Measurements from ENCODE around the gene DLG2.

DLG2 gene

GRCh38 chr11:84194696-84195095 is 1432.4 kb downstream of the DLG2 start:
- DNase-seq (ENCODE audit: low read depth in 1 of 2, low spot score in 1 of 2): no peak
- no peak overlapping the region for H3K4me3 ChIP-seq (replicated peaks; ENCODE audit: insufficient read depth, low read length)
- TF ChIP-seq SPI1 (IDR thresholded peaks at IDR 0.05; ENCODE audit: borderline replicate concordance, low read depth) (no peak), POLR2AphosphoS5 (IDR thresholded peaks at IDR 0.05; ENCODE audit: low read depth) (no peak), GABPA (IDR thresholded peaks at IDR 0.05; ENCODE audit: low read depth) (no peak), REST (IDR thresholded peaks at IDR 0.05; ENCODE audit: insufficient replicate concordance, low read depth) (no peak)
- TF ChIP-seq, protein P1, sequence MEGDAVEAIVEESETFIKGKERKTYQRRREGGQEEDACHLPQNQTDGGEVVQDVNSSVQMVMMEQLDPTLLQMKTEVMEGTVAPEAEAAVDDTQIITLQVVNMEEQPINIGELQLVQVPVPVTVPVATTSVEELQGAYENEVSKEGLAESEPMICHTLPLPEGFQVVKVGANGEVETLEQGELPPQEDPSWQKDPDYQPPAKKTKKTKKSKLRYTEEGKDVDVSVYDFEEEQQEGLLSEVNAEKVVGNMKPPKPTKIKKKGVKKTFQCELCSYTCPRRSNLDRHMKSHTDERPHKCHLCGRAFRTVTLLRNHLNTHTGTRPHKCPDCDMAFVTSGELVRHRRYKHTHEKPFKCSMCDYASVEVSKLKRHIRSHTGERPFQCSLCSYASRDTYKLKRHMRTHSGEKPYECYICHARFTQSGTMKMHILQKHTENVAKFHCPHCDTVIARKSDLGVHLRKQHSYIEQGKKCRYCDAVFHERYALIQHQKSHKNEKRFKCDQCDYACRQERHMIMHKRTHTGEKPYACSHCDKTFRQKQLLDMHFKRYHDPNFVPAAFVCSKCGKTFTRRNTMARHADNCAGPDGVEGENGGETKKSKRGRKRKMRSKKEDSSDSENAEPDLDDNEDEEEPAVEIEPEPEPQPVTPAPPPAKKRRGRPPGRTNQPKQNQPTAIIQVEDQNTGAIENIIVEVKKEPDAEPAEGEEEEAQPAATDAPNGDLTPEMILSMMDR (IDR thresholded peaks at IDR 0.05; ENCODE audit: insufficient read depth, low read length): no peak
- H3K27me3 ChIP-seq (ENCODE audit: insufficient read depth, poor library complexity, severe bottlenecking): no peaks in the 10 kb centered on the region
- no peak overlapping the region for H3K27ac ChIP-seq (replicated peaks)

GRCh38 chr11:84193706-84194105 is 1433.4 kb downstream of the DLG2 start:
- H3K27ac ChIP-seq (replicated peaks): no peak overlapping the region
- H3K27me3 ChIP-seq (ENCODE audit: insufficient read depth, poor library complexity, severe bottlenecking): no peaks in the 10 kb centered on the region
- H3K4me3 ChIP-seq (replicated peaks; ENCODE audit: insufficient read depth, low read length): no peak overlapping the region
- DNase-seq (ENCODE audit: low read depth in 1 of 2, low spot score in 1 of 2): no peak
- TF ChIP-seq SPI1 (IDR thresholded peaks at IDR 0.05; ENCODE audit: borderline replicate concordance, low read depth): peak; percentile 11; the same call in 1 of the 2 replicates
- TF ChIP-seq POLR2AphosphoS5 (IDR thresholded peaks at IDR 0.05; ENCODE audit: low read depth): no peak

- H3K4me3 ChIP-seq (replicated peaks; ENCODE audit: insufficient read depth, low read length): no peak overlapping the region
- DNase-seq (ENCODE audit: low read depth in 1 of 2, low spot score in 1 of 2): no peak
- no peaks in the 10 kb centered on the region for H3K27me3 ChIP-seq (ENCODE audit: insufficient read depth, poor library complexity, severe bottlenecking)
- TF ChIP-seq GABPA (IDR thresholded peaks at IDR 0.05; ENCODE audit: low read depth) (no peak), REST (IDR thresholded peaks at IDR 0.05; ENCODE audit: insufficient replicate concordance, low read depth) (no peak), POLR2AphosphoS5 (IDR thresholded peaks at IDR 0.05; ENCODE audit: low read depth) (no peak), SPI1 (IDR thresholded peaks at IDR 0.05; ENCODE audit: borderline replicate concordance, low read depth) (no peak)
- TF ChIP-seq, protein P1 (IDR thresholded peaks at IDR 0.05; ENCODE audit: insufficient read depth, low read length): no peak
- no peak overlapping the region for H3K27ac ChIP-seq (replicated peaks)
Observed at GRCh38 chr11:84188521-84188920, 1438.6 kb downstream of the DLG2 start.

GRCh38 chr11:84173078-84173477 is 1454.1 kb downstream of the DLG2 start:
- Histone ChIP-seq H3K27ac (replicated peaks) (no peak overlapping the region), H3K27me3 (ENCODE audit: insufficient read depth, poor library complexity, severe bottlenecking) (no peaks in the 10 kb centered on the region), H3K4me3 (replicated peaks; ENCODE audit: insufficient read depth, low read length) (no peak overlapping the region)
- DNase-seq (ENCODE audit: low read depth in 1 of 2, low spot score in 1 of 2): no peak
- TF ChIP-seq SPI1 (IDR thresholded peaks at IDR 0.05; ENCODE audit: borderline replicate concordance, low read depth) (no peak), GABPA (IDR thresholded peaks at IDR 0.05; ENCODE audit: low read depth) (no peak), REST (IDR thresholded peaks at IDR 0.05; ENCODE audit: insufficient replicate concordance, low read depth) (no peak), POLR2AphosphoS5 (IDR thresholded peaks at IDR 0.05; ENCODE audit: low read depth) (no peak)
- TF ChIP-seq, protein P1 (IDR thresholded peaks at IDR 0.05; ENCODE audit: insufficient read depth, low read length): no peak
